NCI-H2081 (cell line): ENCODE results near the gene LAMA5.

Source experiments
- DNase-seq, 2 experiments: peaks; one replicate each; lab custom pipeline; 2025; lab: John Stamatoyannopoulos, UW

Gene LAMA5

GRCh38 chr20:62289131-62289530, 78.0 kb downstream of the LAMA5 start:
- no peak for DNase-seq

GRCh38 chr20:62288535-62289105, 78.5 kb downstream of the LAMA5 start:
- DNase-seq = peak in 1 of 2 experiments; percentile 8

GRCh38 chr20:62287759-62288534, 79.2 kb downstream of the LAMA5 start:
- no peak for DNase-seq

GRCh38 chr20:62287129-62287528, 80.0 kb downstream of the LAMA5 start:
- no peak for DNase-seq

- DNase-seq = no peak
Measured at GRCh38 chr20:62286493-62287064, 80.5 kb downstream of the LAMA5 start.

- DNase-seq = no peak
Measured at GRCh38 chr20:62285722-62286121, 81.4 kb downstream of the LAMA5 start.

GRCh38 chr20:62285151-62285550, 82.0 kb downstream of the LAMA5 start:
- DNase-seq = no peak

- DNase-seq = no peak
Measured at GRCh38 chr20:62284448-62284847, 82.7 kb downstream of the LAMA5 start.

- no peak for DNase-seq
Measured at GRCh38 chr20:62282877-62283503, 84.1 kb downstream of the LAMA5 start.

- no peak for DNase-seq
Measured at GRCh38 chr20:62282103-62282502, 85.0 kb downstream of the LAMA5 start.

GRCh38 chr20:62281161-62281933, 85.8 kb downstream of the LAMA5 start:
- DNase-seq = no peak

GRCh38 chr20:62280303-62280702, 86.8 kb downstream of the LAMA5 start:
- no peak for DNase-seq

GRCh38 chr20:62277253-62277652, 89.9 kb downstream of the LAMA5 start:
- no peak for DNase-seq

- no peak for DNase-seq
Measured at GRCh38 chr20:62276439-62276838, 90.7 kb downstream of the LAMA5 start.

GRCh38 chr20:62275219-62275618, 91.9 kb downstream of the LAMA5 start:
- no peak for DNase-seq

GRCh38 chr20:62274332-62274950, 92.7 kb downstream of the LAMA5 start:
- DNase-seq = peak in 1 of 2 experiments; percentile 26

- no peak for DNase-seq
Measured at GRCh38 chr20:62273416-62273815, 93.7 kb downstream of the LAMA5 start.

GRCh38 chr20:62272200-62272599, 94.9 kb downstream of the LAMA5 start:
- DNase-seq = no peak

- no peak for DNase-seq
Measured at GRCh38 chr20:62269871-62270270, 97.2 kb downstream of the LAMA5 start.

- no peak for DNase-seq
Measured at GRCh38 chr20:62269378-62269777, 97.7 kb downstream of the LAMA5 start.

GRCh38 chr20:62268228-62268900, 98.7 kb downstream of the LAMA5 start:
- no peak for DNase-seq
